GM12865 (cell line): ENCODE results near the gene EPHA4.

Source experiments
- DNase-seq: peaks from one replicate; pipeline ENCODE4 v3.0.0; 2010; ENCODE audit warnings: low read depth
- H3K4me3 ChIP-seq: 2 replicates; pipeline ENCODE4 v1.5.1; 2011; ENCODE audit warnings: mild to moderate bottlenecking, low read depth, low read length, control low read depth
- TF ChIP-seq, protein P1 (sequence below): IDR thresholded peaks from 2 replicates; pipeline ENCODE4 v1.5.1; 2011; ENCODE audit warnings: low read length, control low read depth, low read depth, inconsistent platforms; ENCODE audit not compliant: insufficient read depth; ENCODE audit errors: missing control alignments

The EPHA4 gene

DNA sequence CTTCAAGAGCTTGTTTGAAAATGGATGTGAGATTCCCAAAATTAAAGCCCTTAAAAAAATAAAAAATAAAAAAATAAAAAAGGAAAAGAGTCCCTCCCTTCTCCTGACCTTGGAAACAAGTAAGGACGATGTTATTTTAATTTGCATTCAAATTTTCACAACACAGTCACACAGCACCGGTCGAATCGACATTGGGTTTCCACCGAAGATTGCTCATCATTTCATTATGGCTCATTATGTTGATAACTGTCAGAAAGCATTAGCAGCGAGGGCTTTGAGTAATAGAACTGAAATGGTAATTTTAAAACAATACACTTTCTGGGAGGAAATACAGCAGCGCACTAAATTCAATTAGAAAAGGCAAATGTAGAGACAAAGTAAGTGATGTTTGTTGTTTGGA, 78.7 kb downstream of the EPHA4 start:
- H3K4me3 ChIP-seq, result no peak overlapping the region
- DNase-seq, result no peak
- TF ChIP-seq, protein P1, sequence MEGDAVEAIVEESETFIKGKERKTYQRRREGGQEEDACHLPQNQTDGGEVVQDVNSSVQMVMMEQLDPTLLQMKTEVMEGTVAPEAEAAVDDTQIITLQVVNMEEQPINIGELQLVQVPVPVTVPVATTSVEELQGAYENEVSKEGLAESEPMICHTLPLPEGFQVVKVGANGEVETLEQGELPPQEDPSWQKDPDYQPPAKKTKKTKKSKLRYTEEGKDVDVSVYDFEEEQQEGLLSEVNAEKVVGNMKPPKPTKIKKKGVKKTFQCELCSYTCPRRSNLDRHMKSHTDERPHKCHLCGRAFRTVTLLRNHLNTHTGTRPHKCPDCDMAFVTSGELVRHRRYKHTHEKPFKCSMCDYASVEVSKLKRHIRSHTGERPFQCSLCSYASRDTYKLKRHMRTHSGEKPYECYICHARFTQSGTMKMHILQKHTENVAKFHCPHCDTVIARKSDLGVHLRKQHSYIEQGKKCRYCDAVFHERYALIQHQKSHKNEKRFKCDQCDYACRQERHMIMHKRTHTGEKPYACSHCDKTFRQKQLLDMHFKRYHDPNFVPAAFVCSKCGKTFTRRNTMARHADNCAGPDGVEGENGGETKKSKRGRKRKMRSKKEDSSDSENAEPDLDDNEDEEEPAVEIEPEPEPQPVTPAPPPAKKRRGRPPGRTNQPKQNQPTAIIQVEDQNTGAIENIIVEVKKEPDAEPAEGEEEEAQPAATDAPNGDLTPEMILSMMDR, result no peak

DNA sequence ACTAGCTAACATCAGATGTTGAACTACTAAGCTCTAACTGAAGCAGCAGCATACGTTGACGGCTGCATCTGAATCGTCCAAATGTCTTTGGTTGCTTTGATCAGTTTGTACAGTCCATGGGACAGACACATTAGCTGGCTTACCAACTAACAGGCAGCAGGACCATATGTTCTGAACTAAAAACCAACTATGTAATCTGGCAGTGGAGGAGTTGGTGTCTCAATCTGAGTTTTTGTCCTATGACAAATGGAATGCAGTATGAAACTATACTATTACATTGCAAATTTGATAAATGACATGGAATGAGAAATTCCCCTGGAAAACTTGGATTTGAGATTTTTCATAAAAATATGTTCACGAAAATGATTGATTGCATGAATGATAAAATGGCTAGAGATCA, 79.5 kb downstream of the EPHA4 start:
- TF ChIP-seq, protein P1, result no peak
- DNase-seq, result no peak
- no peak overlapping the region for H3K4me3 ChIP-seq

DNA sequence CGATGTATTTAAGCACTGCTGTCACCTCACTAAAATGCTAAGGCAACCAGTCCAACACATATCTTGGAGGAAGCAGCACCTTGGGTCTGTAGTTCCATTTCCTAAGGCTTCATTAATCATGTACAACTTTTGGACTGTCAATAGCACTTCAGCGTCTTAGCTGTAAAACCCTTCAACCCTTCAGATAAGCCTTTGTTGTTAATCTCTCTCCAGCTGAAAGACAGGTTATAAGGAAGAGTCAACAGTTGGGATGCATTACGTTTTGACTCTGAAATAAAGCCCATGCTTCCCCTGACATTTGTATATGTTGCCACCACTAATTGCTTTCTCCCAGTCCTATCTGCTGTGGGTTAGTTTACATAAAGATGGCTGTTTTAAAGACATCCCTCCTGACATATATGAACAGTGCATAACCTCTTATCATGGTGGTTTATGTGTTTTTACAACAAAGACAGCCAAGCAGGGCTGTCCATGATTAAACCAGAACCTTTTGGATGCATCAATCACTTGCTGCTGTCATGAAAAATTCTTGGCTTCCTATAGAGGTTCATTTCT, 81.5 kb downstream of the EPHA4 start:
- TF ChIP-seq, protein P1, result no peak
- no peak overlapping the region for H3K4me3 ChIP-seq

DNA sequence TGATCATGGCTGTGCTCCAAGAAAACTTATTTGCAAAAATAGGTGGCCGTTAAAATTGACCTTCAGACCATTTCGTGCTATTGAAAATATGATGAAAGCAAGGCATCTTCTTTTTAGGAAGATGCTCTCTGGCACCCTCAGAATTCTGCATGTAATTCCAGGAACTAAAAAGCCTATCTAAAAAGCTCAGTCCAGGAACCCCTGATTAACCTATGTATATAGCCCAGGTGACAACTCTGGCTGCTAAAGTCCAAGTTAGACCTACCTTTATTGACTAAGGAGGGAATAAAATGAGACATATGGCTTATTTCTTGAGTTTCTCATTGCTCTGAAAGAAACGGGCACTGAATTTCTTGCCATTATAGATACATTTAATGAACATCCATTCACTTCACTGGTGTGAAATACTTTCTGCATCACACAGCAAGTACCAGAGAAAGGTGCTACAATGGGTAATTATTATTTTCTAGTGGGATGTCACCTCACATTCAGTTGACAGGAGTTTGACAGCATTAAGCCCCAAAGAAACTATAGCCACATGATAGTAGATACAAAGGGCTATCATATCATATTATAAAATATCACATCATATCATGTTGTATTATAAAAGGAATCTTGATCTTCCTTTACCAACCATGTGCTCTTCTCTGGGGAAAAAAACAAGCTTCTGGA, 83.8 kb downstream of the EPHA4 start:
- DNase-seq, result no peak
- TF ChIP-seq, protein P1, result no peak
- H3K4me3 ChIP-seq, result no peak overlapping the region

More for the DNA sequence above, 81.5 kb downstream of the EPHA4 start:
- no peak for DNase-seq

DNA sequence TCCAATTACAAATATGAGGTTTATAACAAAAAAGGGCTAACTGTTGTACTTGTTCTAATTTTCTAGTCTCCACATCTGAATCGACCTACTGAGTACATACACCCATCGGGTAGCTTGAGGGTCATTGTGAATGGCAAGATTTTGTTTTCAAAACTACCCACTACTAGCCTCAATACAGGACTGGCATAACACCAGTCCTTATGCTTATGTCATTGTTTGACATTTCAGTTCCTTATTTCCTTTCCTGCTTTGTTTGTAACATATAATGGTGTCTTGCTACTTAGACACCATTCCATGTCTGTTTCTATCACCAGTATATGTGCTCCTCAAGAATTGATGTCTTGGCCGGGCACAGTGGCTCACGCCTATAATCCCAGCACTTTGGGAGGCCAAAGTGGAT, 86.0 kb downstream of the EPHA4 start:
- TF ChIP-seq, protein P1, result no peak
- DNase-seq, result no peak
- H3K4me3 ChIP-seq, result no peak overlapping the region

DNA sequence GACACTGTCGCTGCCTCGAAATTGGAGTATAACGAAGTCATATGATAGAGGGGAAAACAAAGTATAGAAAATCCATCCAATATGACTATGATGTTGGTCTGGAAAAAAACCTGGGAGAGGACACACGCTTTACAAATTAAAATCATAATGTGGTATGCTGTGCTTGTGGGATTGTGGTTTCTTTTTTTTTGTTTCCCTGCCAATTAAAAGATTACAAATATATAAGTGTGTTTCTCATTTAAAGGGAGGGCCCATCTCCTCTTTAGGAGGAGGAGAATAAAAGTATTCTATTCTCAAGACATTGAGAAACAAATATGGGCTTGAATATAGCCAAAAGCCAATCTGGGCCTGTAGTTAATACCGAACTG, 86.6 kb downstream of the EPHA4 start:
- DNase-seq, result no peak
- H3K4me3 ChIP-seq, result no peak overlapping the region
- TF ChIP-seq, protein P1, result no peak

DNA sequence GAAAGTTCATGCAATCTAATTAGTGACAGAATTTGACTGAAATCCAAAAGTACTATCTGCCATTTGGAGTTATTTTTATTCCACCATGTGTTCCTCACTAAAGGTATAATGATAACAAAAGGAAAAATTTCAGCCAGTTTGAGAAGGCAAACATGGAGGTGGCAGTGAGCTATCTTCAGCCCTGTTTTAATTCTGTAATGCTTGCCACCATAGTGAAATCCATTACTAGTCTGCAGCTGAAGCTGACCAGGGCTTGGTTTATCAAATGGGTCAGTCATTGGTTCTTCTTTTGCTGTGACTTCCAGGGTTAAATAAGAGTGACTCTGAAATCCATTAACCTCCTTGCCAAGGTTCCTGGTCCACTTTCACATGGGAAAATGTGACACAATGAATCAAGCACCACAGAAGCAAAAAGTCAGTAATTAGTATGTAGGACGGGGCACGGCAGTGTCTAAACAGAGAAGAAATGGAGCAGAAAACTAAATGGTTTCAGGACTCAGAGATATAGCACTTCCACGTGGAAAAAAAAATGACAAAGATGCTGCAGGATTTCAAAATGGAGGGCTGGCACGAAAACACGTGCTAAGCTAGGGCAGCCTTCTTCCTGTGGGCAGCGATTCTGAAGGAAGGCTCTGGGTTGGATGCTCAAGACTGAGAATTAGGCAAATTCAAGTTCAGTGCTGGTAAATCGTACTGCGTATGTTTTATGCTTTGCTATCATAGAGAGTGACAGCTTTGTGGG, 87.2 kb downstream of the EPHA4 start:
- DNase-seq, result no peak
- H3K4me3 ChIP-seq, result no peak overlapping the region
- TF ChIP-seq, protein P1, result no peak
